ENCODE data around the gene SUB1. TPM values are rescaled to one million over a fixed set of nuclear protein-coding genes. Genes with fewer than 3 reads are reported as not detected.

SUB1 gene
- total RNA-seq, 1 experiment from 2014 or later, result 334 TPM

DNA sequence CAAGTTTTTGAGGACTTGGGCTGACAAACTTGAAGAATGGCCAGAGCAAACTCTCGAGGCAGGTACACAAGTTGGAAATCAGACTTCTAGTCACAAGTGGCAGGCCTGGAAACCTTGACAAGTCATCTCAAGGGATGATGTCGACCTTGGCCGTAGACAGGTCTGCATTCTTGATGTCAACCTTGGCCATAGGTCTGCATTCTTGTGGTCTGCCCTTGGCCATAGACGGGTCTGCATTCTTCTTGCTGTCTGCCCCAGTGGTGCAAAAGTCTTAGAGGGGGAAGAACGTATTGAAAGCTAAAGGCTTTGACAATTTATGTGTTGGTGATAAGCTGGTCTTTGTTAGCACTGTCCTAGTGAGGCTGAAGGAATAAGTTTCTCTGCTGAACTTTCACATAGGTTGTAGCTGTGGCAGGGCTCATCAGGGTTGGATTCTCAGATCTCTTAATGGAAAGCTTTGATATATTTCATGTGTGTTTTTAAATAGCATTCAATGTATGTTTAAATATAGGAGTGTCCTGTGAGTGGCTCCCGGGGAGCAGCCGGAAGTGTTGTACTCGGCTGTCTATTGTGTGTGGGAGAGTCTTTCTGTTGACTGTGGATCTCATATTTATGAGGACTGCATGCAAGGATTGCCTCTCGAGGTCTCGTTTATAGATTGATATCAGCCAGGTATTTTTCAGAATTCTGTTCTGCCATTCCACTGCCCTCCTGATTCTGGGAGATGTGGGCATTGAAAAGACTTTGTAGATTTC is 27.0 kb downstream of the SUB1 start:
- no peaks in the 10 kb centered on the region for H3K27me3 Mint-ChIP-seq (ENCODE audit: unreplicated experiment)
- no peak for DNase-seq
- no peaks in the 10 kb centered on the region for H3K9me3 Mint-ChIP-seq (ENCODE audit: low read depth, unreplicated experiment)
- BruUV-seq (replicated peaks), result no TSS peak
- TF ChIP-seq, protein P1, sequence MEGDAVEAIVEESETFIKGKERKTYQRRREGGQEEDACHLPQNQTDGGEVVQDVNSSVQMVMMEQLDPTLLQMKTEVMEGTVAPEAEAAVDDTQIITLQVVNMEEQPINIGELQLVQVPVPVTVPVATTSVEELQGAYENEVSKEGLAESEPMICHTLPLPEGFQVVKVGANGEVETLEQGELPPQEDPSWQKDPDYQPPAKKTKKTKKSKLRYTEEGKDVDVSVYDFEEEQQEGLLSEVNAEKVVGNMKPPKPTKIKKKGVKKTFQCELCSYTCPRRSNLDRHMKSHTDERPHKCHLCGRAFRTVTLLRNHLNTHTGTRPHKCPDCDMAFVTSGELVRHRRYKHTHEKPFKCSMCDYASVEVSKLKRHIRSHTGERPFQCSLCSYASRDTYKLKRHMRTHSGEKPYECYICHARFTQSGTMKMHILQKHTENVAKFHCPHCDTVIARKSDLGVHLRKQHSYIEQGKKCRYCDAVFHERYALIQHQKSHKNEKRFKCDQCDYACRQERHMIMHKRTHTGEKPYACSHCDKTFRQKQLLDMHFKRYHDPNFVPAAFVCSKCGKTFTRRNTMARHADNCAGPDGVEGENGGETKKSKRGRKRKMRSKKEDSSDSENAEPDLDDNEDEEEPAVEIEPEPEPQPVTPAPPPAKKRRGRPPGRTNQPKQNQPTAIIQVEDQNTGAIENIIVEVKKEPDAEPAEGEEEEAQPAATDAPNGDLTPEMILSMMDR (IDR thresholded peaks at IDR 0.05; ENCODE audit: unreplicated experiment), result no peak
- H3K36me3 Mint-ChIP-seq (ENCODE audit: insufficient read depth, unreplicated experiment), result no peaks in the 10 kb centered on the region
- no peak overlapping the region for H3K4me3 Mint-ChIP-seq (ENCODE audit: low read depth, unreplicated experiment)
- H3K27ac Mint-ChIP-seq (ENCODE audit: unreplicated experiment), result no peak overlapping the region
- H3K4me1 Mint-ChIP-seq (ENCODE audit: low read depth, unreplicated experiment), result peaks cover 11% of the 10 kb centered on the region
- CTCF ChIA-PET, result interaction anchor here (0.6 kb wide), 1 partner anchor 246 kb away, joined by 4 read pairs; no protein-coding TSS in a partner anchor
- intact Hi-C loops (cut with micrococcal nuclease; ENCODE audit: unreplicated experiment), result loop anchor here (5.0 kb wide), 2 partner anchors 305 to 785 kb away; no protein-coding TSS in a partner anchor

DNA sequence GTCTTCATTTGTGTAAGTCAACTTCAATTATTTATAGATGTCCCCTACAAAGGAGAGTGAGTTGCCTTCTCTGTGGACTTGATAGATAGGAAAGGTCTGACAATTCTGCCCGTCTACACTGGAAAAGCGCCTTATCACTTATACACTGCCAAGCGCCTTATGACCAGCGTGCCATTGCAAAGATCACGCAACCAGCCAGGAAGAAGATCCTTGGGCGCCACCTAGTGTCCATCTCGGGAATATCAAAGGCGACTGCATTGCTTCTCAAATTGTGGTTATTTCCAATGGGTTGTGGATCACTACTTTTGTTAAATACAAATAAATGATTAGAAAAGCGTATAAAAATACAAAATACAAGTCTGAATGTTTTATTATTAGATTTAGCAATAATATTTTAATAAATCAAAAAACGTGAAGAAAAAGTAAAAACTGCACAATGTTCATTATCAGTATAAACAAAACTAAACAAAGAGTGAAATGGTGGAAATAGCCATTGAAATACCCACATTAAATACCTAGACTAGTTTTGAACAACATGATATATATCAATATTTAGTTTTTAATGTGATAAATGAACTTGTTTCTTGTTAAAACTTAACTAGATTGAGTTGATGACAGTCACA is 27.8 kb downstream of the SUB1 start:
- Mint-ChIP-seq H3K4me1 (ENCODE audit: low read depth, unreplicated experiment) (peaks cover 11% of the 10 kb centered on the region), H3K4me3 (ENCODE audit: low read depth, unreplicated experiment) (no peak overlapping the region), H3K36me3 (ENCODE audit: insufficient read depth, unreplicated experiment) (no peaks in the 10 kb centered on the region), H3K9me3 (ENCODE audit: low read depth, unreplicated experiment) (no peaks in the 10 kb centered on the region), H3K27me3 (ENCODE audit: unreplicated experiment) (no peaks in the 10 kb centered on the region), H3K27ac (ENCODE audit: unreplicated experiment) (no peak overlapping the region)
- CTCF ChIA-PET, result interaction anchor here (0.6 to 0.7 kb wide), 3 partner anchors 94 to 247 kb away, joined by 3 to 7 read pairs (median 4); no protein-coding TSS in a partner anchor
- intact Hi-C loops (cut with micrococcal nuclease; ENCODE audit: unreplicated experiment), result loop anchor here (1.0 to 5.0 kb wide), 3 partner anchors 124 to 786 kb away; no protein-coding TSS in a partner anchor
- TF ChIP-seq, protein P1 (IDR thresholded peaks at IDR 0.05; ENCODE audit: unreplicated experiment), result peak; percentile 81
- peak; percentile 88 for DNase-seq
- no TSS peak for BruUV-seq (replicated peaks)

DNA sequence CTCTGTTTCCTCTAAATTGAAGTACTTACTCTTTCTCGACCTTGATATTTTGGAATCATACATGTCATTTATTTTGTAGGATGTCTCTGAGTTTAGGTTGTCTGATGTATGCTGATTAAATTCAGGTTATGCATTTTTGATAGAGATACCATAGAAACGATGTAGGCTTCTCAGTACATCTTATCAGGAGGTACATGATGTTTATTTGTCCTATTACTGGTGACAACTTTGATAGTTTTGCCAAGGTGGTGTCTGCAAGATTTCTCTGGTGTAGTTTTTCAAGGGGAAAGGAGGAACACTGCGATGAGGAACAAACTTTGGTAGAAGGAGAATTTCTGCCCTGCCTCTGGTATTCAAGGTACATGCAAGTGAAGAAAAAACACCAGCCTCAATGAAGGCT is 29.9 kb downstream of the SUB1 start:
- Mint-ChIP-seq H3K36me3 (ENCODE audit: insufficient read depth, unreplicated experiment) (no peaks in the 10 kb centered on the region), H3K4me3 (ENCODE audit: low read depth, unreplicated experiment) (no peak overlapping the region), H3K9me3 (ENCODE audit: low read depth, unreplicated experiment) (no peaks in the 10 kb centered on the region), H3K4me1 (ENCODE audit: low read depth, unreplicated experiment) (peaks cover 11% of the 10 kb centered on the region), H3K27me3 (ENCODE audit: unreplicated experiment) (no peaks in the 10 kb centered on the region), H3K27ac (ENCODE audit: unreplicated experiment) (no peak overlapping the region)
- TF ChIP-seq, protein P1 (IDR thresholded peaks at IDR 0.05; ENCODE audit: unreplicated experiment), result no peak
- no TSS peak for BruUV-seq (replicated peaks)
- intact Hi-C loops (cut with micrococcal nuclease; ENCODE audit: unreplicated experiment), result no loop called here
- no peak for DNase-seq
- CTCF ChIA-PET, result interaction anchor here (0.6 kb wide), 1 partner anchor 274 kb away, joined by 5 read pairs; no protein-coding TSS in a partner anchor

DNA sequence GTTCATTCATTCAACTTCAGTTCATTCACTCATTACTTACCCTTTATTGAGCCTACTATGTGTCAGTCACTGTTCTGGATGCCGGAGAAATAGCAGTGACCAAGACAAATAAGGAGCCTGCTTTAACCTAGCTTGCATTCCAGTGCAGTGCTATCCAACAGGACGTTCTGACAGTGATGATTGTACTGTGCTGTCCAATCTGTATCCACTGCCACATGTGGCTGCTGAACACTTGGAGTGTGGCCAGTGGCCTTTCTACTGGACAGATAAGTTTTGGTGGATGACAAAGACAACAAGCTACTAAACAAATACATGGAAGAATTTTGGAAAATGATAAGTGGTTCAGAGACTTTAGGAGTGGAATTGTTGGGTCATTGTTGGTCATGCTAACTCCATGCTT is 33.6 kb downstream of the SUB1 start:
- DNase-seq, result no peak
- Mint-ChIP-seq H3K4me1 (ENCODE audit: low read depth, unreplicated experiment) (no peaks in the 10 kb centered on the region), H3K9me3 (ENCODE audit: low read depth, unreplicated experiment) (no peaks in the 10 kb centered on the region), H3K4me3 (ENCODE audit: low read depth, unreplicated experiment) (no peak overlapping the region), H3K27me3 (ENCODE audit: unreplicated experiment) (peaks cover 19% of the 10 kb centered on the region), H3K36me3 (ENCODE audit: insufficient read depth, unreplicated experiment) (no peaks in the 10 kb centered on the region), H3K27ac (ENCODE audit: unreplicated experiment) (no peak overlapping the region)
- intact Hi-C loops (cut with micrococcal nuclease; ENCODE audit: unreplicated experiment), result no loop called here
- no TSS peak for BruUV-seq (replicated peaks)
- CTCF ChIA-PET, result no interaction called here
- TF ChIP-seq, protein P1 (IDR thresholded peaks at IDR 0.05; ENCODE audit: unreplicated experiment), result no peak
